HepG2 (cell line): ENCODE data around the gene PGPEP1. TPM values are rescaled to one million over a fixed set of nuclear protein-coding genes. Genes with fewer than 3 reads are reported as not detected.

Source experiments
- CC2D1A ChIP-seq: sonication (generic); formaldehyde crosslinking; IDR thresholded peaks from 2 replicates; pipeline ENCODE4 v1.8.1; 2023; ENCODE audit warnings: mild to moderate bottlenecking, missing genetic modification reagents
- CHD4 ChIP-seq: fragments of 200-600 bp; sonication (generic); IDR thresholded peaks from 2 replicates; pipeline ENCODE4 v1.7.0; 2017; ENCODE audit warnings: mild to moderate bottlenecking, low read length, borderline replicate concordance
- ELF4 ChIP-seq: sonication (generic); formaldehyde crosslinking; IDR thresholded peaks from 2 replicates; pipeline ENCODE4 v1.5.0; 2020; ENCODE audit warnings: missing genetic modification reagents, mild to moderate bottlenecking, moderate library complexity, borderline replicate concordance
- EP300 ChIP-seq, 3 experiments: sonication (generic) in 1 of 3; formaldehyde crosslinking in 1 of 3; IDR thresholded peaks; 2 replicates each; pipeline versions ENCODE4 v1.5.1 to v1.6.1; 2011 to 2020; ENCODE audit warnings: low read depth in 2 of 3, low read length in 2 of 3, borderline replicate concordance in 1 of 3, improper control_type of control experiment in 1 of 3, mild to moderate bottlenecking in 1 of 3, missing genetic modification reagents in 1 of 3, moderate library complexity in 1 of 3
- ETV5 ChIP-seq: IDR thresholded peaks from 2 replicates; pipeline ENCODE4 v1.6.1; 2018; ENCODE audit warnings: missing biosample characterization, missing genetic modification reagents, inconsistent platforms, borderline replicate concordance
- HHEX ChIP-seq: IDR thresholded peaks from 2 replicates; pipeline ENCODE4 v1.6.1; 2016; ENCODE audit warnings: control low read depth
- NFRKB ChIP-seq: fragments of 450-650 bp; IDR thresholded peaks from 2 replicates; pipeline ENCODE4 v1.6.1; 2017
- NR1H2 ChIP-seq: sonication (generic); formaldehyde crosslinking; IDR thresholded peaks from 2 replicates; pipeline ENCODE4 v1.8.1; 2022; ENCODE audit warnings: low read depth, missing genetic modification reagents, borderline replicate concordance
- PAWR ChIP-seq: sonication (generic); formaldehyde crosslinking; IDR thresholded peaks from 2 replicates; pipeline ENCODE4 v1.4.0; 2020; ENCODE audit warnings: missing genetic modification reagents, mild to moderate bottlenecking, borderline replicate concordance
- PHF8 ChIP-seq: sonication (generic); formaldehyde crosslinking; IDR thresholded peaks from 2 replicates; pipeline ENCODE4 v1.5.0; 2020; ENCODE audit warnings: missing genetic modification reagents
- SALL1 ChIP-seq: sonication (generic); formaldehyde crosslinking; IDR thresholded peaks from 2 replicates; pipeline ENCODE4 v1.8.0; 2022; ENCODE audit warnings: mild to moderate bottlenecking, missing genetic modification reagents
- TBL1XR1 ChIP-seq: fragments of 150-350 bp; IDR thresholded peaks from 2 replicates; pipeline ENCODE4 v1.6.1; 2014; ENCODE audit warnings: borderline replicate concordance, low read length; ENCODE audit not compliant: partially characterized antibody
- ZFX ChIP-seq: sonication (generic); formaldehyde crosslinking; IDR thresholded peaks from 2 replicates; pipeline ENCODE4 v1.4.0; 2020; ENCODE audit warnings: mild to moderate bottlenecking, low read depth, missing genetic modification reagents, moderate library complexity
- ZNF121 ChIP-seq: sonication (generic); formaldehyde crosslinking; IDR thresholded peaks from 2 replicates; pipeline ENCODE4 v1.5.0; 2020; ENCODE audit warnings: mild to moderate bottlenecking, missing genetic modification reagents
- ZNF160 ChIP-seq: sonication (generic); formaldehyde crosslinking; IDR thresholded peaks from 2 replicates; pipeline ENCODE4 v1.8.0; 2022; ENCODE audit warnings: mild to moderate bottlenecking, inconsistent platforms, missing genetic modification reagents
- ZNF343 ChIP-seq: sonication (generic); formaldehyde crosslinking; IDR thresholded peaks from 2 replicates; pipeline ENCODE4 v1.4.0; 2020; ENCODE audit warnings: mild to moderate bottlenecking, missing genetic modification reagents
- ZNF530 ChIP-seq: sonication (generic); formaldehyde crosslinking; IDR thresholded peaks from 2 replicates; pipeline ENCODE4 v1.5.0; 2020; ENCODE audit warnings: low read depth, mild to moderate bottlenecking, missing genetic modification reagents
- ZNF75D ChIP-seq: sonication (generic); formaldehyde crosslinking; IDR thresholded peaks from 2 replicates; pipeline ENCODE4 v1.8.1; 2023; ENCODE audit warnings: missing genetic modification reagents, mild to moderate bottlenecking, borderline replicate concordance
- ZNF782 ChIP-seq: sonication (generic); formaldehyde crosslinking; IDR thresholded peaks from 2 replicates; pipeline ENCODE4 v1.4.0; 2020; ENCODE audit warnings: missing genetic modification reagents, mild to moderate bottlenecking, borderline replicate concordance
- ZNF850 ChIP-seq: sonication (generic); formaldehyde crosslinking; conservative IDR thresholded peaks from 2 replicates; pipeline ENCODE4 v1.9.0; 2021; ENCODE audit warnings: mild to moderate bottlenecking, missing genetic modification reagents
- polyA plus RNA-seq, 8 experiments: library from polyadenylated mRNA; depleted of rRNA in 3 of 8; stranded (reverse) in 7 of 8; unstranded in 1 of 8; fragments of >200 nt; fragmentation: Illumina TruSeq in 4 of 8; extraction: Trizol in 4 of 8; gene quantifications; 2 replicates each; pipeline versions ENCODE4 v1.2.1 to v1.2.3, GENCODE V29; 2011 to 2016; ENCODE audit warnings: low read depth in 4 of 8, missing spikeins in 1 of 8, mixed read lengths in 1 of 8; ENCODE audit not compliant: insufficient read depth in 1 of 8
- total RNA-seq, 5 experiments: library from RNA; depleted of rRNA; stranded (reverse); fragments of >200 nt; fragmentation: Illumina TruSeq; extraction: Trizol; gene quantifications; 2 replicates each; pipeline ENCODE4 v1.2.3, GENCODE V29; 2016; ENCODE audit warnings: low read depth in 1 of 5
- TF ChIP-seq, protein P1 (sequence below): IDR thresholded peaks from 2 replicates; pipeline ENCODE4 v1.6.1; 2016; ENCODE audit warnings: missing biosample characterization, missing genetic modification reagents, low read depth
- TF ChIP-seq, protein P2 (sequence below): sonication (generic); formaldehyde crosslinking; IDR thresholded peaks from 2 replicates; pipeline ENCODE4 v1.4.0; 2020; ENCODE audit warnings: missing genetic modification reagents
- TF ChIP-seq, protein P3 (sequence below): sonication (generic); formaldehyde crosslinking; conservative IDR thresholded peaks from 2 replicates; pipeline ENCODE4 v1.4.0; 2020; ENCODE audit warnings: missing genetic modification reagents

The PGPEP1 gene
- total and polyA plus RNA-seq, 2 of the 13 experiments (the other 11 are each of a cell fraction or from before 2014, with no cell fraction given): 53.1 to 56.6 TPM

DNA sequence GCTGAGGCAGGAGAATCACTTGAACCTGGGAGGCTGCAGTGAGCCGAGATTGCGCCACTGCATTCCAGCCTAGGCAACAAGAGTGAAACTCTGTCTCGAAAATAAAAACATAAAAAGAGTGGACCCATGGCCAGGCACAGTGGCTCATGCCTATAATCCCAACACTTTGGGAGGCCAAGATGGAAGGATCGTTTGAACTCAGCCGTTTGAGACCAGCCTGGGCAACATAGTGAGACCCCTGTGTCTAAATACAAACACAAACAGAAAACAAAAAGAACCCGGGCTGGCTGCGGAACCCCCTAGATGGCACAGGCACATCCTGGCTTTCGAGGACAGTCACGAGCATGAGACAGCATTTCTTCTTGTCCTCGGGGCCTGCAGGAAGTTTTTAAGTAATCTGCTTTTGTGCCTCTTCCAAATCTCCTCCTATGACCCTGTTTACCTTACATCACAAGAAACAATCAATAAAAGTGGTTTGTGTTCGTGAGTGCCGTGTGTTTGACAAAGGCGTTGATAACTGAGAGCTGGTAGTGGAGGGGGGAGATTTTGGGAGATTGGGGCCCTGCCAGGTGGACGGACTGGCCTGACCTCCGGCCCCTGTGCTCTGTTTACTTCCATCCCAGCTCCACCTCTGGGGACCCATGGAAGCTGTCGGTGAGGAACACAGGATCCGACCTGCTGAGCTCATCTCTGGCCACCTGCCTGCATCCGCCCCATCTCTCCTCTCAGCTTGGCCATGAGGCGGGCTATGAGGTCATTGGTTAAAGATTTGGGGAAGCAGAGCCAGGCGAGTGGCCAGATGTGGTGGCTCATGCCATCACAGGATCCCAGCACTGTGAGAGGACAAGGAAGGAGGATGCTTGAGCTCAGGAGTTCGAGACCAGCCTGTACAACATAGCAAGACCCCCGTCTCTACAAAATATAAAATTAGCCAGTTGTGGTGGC, 39.7 kb downstream of the PGPEP1 start (continued):
- TF ChIP-seq ZNF850 (CRISPR knock-in tag) (peak; percentile 93; the same call in 1 of the 2 replicates), ZNF75D (no peak), ZNF782 (CRISPR knock-in tag) (no peak), TBL1XR1 (peak; percentile 62), ZNF121 (peak; percentile 99), PAWR (CRISPR knock-in tag) (peak; percentile 49; the same call in 1 of the 2 replicates), ZNF343 (CRISPR knock-in tag) (0 out of 2 replicates have a peak, but pooled peaks have one; percentile 60), ELF4 (CRISPR knock-in tag) (peak; percentile 90; the same call in 1 of the 2 replicates), SALL1 (CRISPR knock-in tag) (peak; percentile 98), ZFX (CRISPR knock-in tag) (peak; percentile 78), ETV5 (CRISPR knock-in tag) (peak; percentile 95), NR1H2 (CRISPR knock-in tag) (peak; percentile 85; the same call in 1 of the 2 replicates), NFRKB (no peak), HHEX (peak; percentile 89), EP300 (IDR thresholded peaks at IDR 0.05; ENCODE audit: low read depth in 2 of 2, low read length in 2 of 2) (peak; percentile 15 to 97; a peak in 2 of 4 replicates), EP300 (CRISPR knock-in tag; IDR thresholded peaks at IDR 0.05; ENCODE audit: borderline replicate concordance) (peak; percentile 96), ZNF160 (CRISPR knock-in tag) (peak; percentile 87; the same call in 1 of the 2 replicates), ZNF530 (no peak), PHF8 (CRISPR knock-in tag) (peak; percentile 38; the same call in 1 of the 2 replicates), CHD4 (peak; percentile 52), CC2D1A (CRISPR knock-in tag) (no peak)
- TF ChIP-seq, protein P1, sequence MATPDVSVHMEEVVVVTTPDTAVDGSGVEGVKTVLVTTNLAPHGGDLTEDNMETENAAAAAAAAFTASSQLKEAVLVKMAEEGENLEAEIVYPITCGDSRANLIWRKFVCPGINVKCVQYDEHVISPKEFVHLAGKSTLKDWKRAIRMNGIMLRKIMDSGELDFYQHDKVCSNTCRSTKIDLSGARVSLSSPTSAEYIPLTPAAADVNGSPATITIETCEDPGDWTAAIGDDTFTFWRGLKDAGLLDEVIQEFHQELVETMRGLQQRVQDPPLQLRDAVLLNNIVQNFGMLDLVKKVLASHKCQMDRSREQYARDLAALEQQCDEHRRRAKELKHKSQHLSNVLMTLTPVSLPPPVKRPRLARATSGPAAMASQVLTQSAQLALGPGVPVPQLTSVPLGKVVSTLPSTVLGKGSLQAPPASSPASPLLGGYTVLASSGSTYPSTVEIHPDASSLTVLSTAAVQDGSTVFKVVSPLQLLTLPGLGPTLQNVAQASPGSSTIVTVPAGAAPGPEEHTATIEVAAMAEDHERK (CRISPR knock-in tag): no peak; the same call in 1 of the 2 replicates
- TF ChIP-seq, protein P2, sequence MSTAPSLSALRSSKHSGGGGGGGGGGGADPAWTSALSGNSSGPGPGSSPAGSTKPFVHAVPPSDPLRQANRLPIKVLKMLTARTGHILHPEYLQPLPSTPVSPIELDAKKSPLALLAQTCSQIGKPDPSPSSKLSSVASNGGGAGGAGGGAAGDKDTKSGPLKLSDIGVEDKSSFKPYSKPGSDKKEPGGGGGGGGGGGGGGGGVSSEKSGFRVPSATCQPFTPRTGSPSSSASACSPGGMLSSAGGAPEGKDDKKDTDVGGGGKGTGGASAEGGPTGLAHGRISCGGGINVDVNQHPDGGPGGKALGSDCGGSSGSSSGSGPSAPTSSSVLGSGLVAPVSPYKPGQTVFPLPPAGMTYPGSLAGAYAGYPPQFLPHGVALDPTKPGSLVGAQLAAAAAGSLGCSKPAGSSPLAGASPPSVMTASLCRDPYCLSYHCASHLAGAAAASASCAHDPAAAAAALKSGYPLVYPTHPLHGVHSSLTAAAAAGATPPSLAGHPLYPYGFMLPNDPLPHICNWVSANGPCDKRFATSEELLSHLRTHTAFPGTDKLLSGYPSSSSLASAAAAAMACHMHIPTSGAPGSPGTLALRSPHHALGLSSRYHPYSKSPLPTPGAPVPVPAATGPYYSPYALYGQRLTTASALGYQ: peak; percentile 97
- TF ChIP-seq, protein P3, sequence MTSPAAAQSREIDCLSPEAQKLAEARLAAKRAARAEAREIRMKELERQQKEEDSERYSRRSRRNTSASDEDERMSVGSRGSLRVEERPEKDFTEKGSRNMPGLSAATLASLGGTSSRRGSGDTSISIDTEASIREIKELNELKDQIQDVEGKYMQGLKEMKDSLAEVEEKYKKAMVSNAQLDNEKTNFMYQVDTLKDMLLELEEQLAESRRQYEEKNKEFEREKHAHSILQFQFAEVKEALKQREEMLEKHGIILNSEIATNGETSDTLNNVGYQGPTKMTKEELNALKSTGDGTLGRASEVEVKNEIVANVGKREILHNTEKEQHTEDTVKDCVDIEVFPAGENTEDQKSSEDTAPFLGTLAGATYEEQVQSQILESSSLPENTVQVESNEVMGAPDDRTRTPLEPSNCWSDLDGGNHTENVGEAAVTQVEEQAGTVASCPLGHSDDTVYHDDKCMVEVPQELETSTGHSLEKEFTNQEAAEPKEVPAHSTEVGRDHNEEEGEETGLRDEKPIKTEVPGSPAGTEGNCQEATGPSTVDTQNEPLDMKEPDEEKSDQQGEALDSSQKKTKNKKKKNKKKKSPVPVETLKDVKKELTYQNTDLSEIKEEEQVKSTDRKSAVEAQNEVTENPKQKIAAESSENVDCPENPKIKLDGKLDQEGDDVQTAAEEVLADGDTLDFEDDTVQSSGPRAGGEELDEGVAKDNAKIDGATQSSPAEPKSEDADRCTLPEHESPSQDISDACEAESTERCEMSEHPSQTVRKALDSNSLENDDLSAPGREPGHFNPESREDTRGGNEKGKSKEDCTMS: no peak
